ENCODE results near the gene FLCN.
A peak's percentile ranks its signal among the peaks of the same experiment; 100 is the strongest.

Gene FLCN

GRCh38 chr17:17237026-17237799 lies at the start of gene FLCN:
FLCN (minus strand) TSS chr17:17237168; CDS start chr17:17228137, 9,031 bp downstream.
- no peak for TF ChIP-seq GATA2 (IDR thresholded peaks at IDR 0.05; ENCODE audit: low read depth, low read length)
- TF ChIP-seq GATA3 (IDR thresholded peaks at IDR 0.05; ENCODE audit: low read depth, low read length): no peak

- TF ChIP-seq GATA3 (IDR thresholded peaks at IDR 0.05; ENCODE audit: low read depth, low read length): no peak
- no peak for TF ChIP-seq GATA2 (IDR thresholded peaks at IDR 0.05; ENCODE audit: low read depth, low read length)
Measured at GRCh38 chr17:17285951-17286350, 49.0 kb upstream of the FLCN start.

- TF ChIP-seq GATA2 (IDR thresholded peaks at IDR 0.05; ENCODE audit: low read depth, low read length): no peak
Measured at GRCh38 chr17:17280613-17281549, 43.9 kb upstream of the FLCN start, which contains the start of gene COPS3. COPS3 (minus strand) TSS chr17:17281246; CDS start chr17:17281186, 60 bp downstream.

- TF ChIP-seq GATA3 (IDR thresholded peaks at IDR 0.05; ENCODE audit: low read depth, low read length): no peak
- no peak for TF ChIP-seq GATA2 (IDR thresholded peaks at IDR 0.05; ENCODE audit: low read depth, low read length)
Measured at GRCh38 chr17:17279316-17279715, 42.3 kb upstream of the FLCN start.

GRCh38 chr17:17275971-17276370 lies 39.0 kb upstream of the FLCN start:
- no peak for TF ChIP-seq GATA3 (IDR thresholded peaks at IDR 0.05; ENCODE audit: low read depth, low read length)
- TF ChIP-seq GATA2 (IDR thresholded peaks at IDR 0.05; ENCODE audit: low read depth, low read length): no peak

- TF ChIP-seq GATA2 (IDR thresholded peaks at IDR 0.05; ENCODE audit: low read depth, low read length) (no peak), GATA3 (IDR thresholded peaks at IDR 0.05; ENCODE audit: low read depth, low read length) (no peak)
Measured at GRCh38 chr17:17269926-17270773, 33.2 kb upstream of the FLCN start.

GRCh38 chr17:17264430-17264829 lies 27.5 kb upstream of the FLCN start:
- TF ChIP-seq GATA2 (IDR thresholded peaks at IDR 0.05; ENCODE audit: low read depth, low read length) (no peak), GATA3 (IDR thresholded peaks at IDR 0.05; ENCODE audit: low read depth, low read length) (no peak)

GRCh38 chr17:17258998-17259397 lies 22.0 kb upstream of the FLCN start:
- TF ChIP-seq GATA3 (IDR thresholded peaks at IDR 0.05; ENCODE audit: low read depth, low read length): no peak
- no peak for TF ChIP-seq GATA2 (IDR thresholded peaks at IDR 0.05; ENCODE audit: low read depth, low read length)

- no peak for TF ChIP-seq GATA3 (IDR thresholded peaks at IDR 0.05; ENCODE audit: low read depth, low read length)
Measured at GRCh38 chr17:17258011-17258410, 21.0 kb upstream of the FLCN start.

- TF ChIP-seq GATA2 (IDR thresholded peaks at IDR 0.05; ENCODE audit: low read depth, low read length): no peak
- TF ChIP-seq GATA3 (IDR thresholded peaks at IDR 0.05; ENCODE audit: low read depth, low read length): no peak
Measured at GRCh38 chr17:17256316-17256715, 19.3 kb upstream of the FLCN start.

GRCh38 chr17:17254036-17254435 lies 17.1 kb upstream of the FLCN start:
- TF ChIP-seq GATA2 (IDR thresholded peaks at IDR 0.05; ENCODE audit: low read depth, low read length) (no peak), GATA3 (IDR thresholded peaks at IDR 0.05; ENCODE audit: low read depth, low read length) (no peak)

GRCh38 chr17:17253406-17253805 lies 16.4 kb upstream of the FLCN start:
- TF ChIP-seq GATA2 (IDR thresholded peaks at IDR 0.05; ENCODE audit: low read depth, low read length): no peak
- TF ChIP-seq GATA3 (IDR thresholded peaks at IDR 0.05; ENCODE audit: low read depth, low read length): 0 out of 2 replicates have a peak, but pooled peaks have one; percentile 18

- TF ChIP-seq GATA2 (IDR thresholded peaks at IDR 0.05; ENCODE audit: low read depth, low read length) (no peak; the same call in none of the 2 replicates), GATA3 (IDR thresholded peaks at IDR 0.05; ENCODE audit: low read depth, low read length) (no peak; the same call in 1 of the 2 replicates)
Measured at GRCh38 chr17:17252149-17252661, 15.2 kb upstream of the FLCN start.
